Tongue (tissue), 2 donors: ENCODE measurements around the gene AHRR. TPM values are rescaled to one million over a fixed set of nuclear protein-coding genes. Genes with fewer than 3 reads are reported as not detected.
"Not testable (repeated sequence)": the region's sequence is repeated elsewhere in the genome, so short reads cannot be mapped to it uniquely, and the experiment has no call there.

ENCODE experiments used
- DNase-seq: peaks from one replicate; pipeline ENCODE4 v3.0.0-alpha.2; 2015
- total RNA-seq: library from RNA; depleted of rRNA; stranded (reverse); fragments of >200 nt; gene quantifications from one replicate; pipeline ENCODE4 v1.2.3, GENCODE V29; 2014

The AHRR gene
- total RNA-seq, 1 donor from 2014 or later: 8.2 TPM

- DNase-seq: no peak
Measured at GRCh38 chr5:396531-396961, 75.0 kb downstream of the AHRR start.

- not testable (repeated sequence) for DNase-seq
Measured at GRCh38 chr5:398141-398474, 76.6 kb downstream of the AHRR start.

- no peak for DNase-seq
Measured at GRCh38 chr5:398475-399295, 77.2 kb downstream of the AHRR start.

GRCh38 chr5:399296-400281 lies 78.1 kb downstream of the AHRR start:
- DNase-seq: peak; percentile 91

- DNase-seq: peak; percentile 76
Measured at GRCh38 chr5:400282-401145, 79.0 kb downstream of the AHRR start.

- no peak for DNase-seq
Measured at GRCh38 chr5:401146-402034, 79.9 kb downstream of the AHRR start.

- DNase-seq: not testable (repeated sequence)
Measured at GRCh38 chr5:402219-402614, 80.7 kb downstream of the AHRR start.

GRCh38 chr5:402615-403359 lies 81.3 kb downstream of the AHRR start:
- DNase-seq: no peak

- no peak for DNase-seq
Measured at GRCh38 chr5:403995-404394, 82.5 kb downstream of the AHRR start.

- no peak for DNase-seq
Measured at GRCh38 chr5:404666-405241, 83.2 kb downstream of the AHRR start.

GRCh38 chr5:405421-405820 lies 83.9 kb downstream of the AHRR start:
- no peak for DNase-seq

GRCh38 chr5:406041-406440 lies 84.5 kb downstream of the AHRR start:
- no peak for DNase-seq

- no peak for DNase-seq
Measured at GRCh38 chr5:407051-407450, 85.5 kb downstream of the AHRR start.

GRCh38 chr5:407801-408268 lies 86.3 kb downstream of the AHRR start:
- DNase-seq: no peak

- no peak for DNase-seq
Measured at GRCh38 chr5:410911-411517, 89.5 kb downstream of the AHRR start.

- DNase-seq: no peak
Measured at GRCh38 chr5:411728-412127, 90.2 kb downstream of the AHRR start.

- DNase-seq: not testable (repeated sequence)
Measured at GRCh38 chr5:414991-415927, 93.7 kb downstream of the AHRR start.
